Natural killer cell (primary cell): ENCODE measurements around the gene CNP. TPM values are rescaled to one million over a fixed set of nuclear protein-coding genes. Genes with fewer than 3 reads are reported as not detected.

Source experiments
- ATAC-seq, 3 donors: fragments of 150-1000 bp in 2 of 3; fragments of 200-7000 bp in 1 of 3; cut with Tn5 transposase; 1 replicate in 1 of 3; 2 replicates in 2 of 3; pipeline ENCODE4 v1.10.0; 2021; ENCODE audit warnings: mild to moderate bottlenecking in 2 of 3, moderate library complexity in 2 of 3
- DNase-seq, 2 donors: peaks; one replicate each; pipeline versions ENCODE4 v3.0.0 to v3.0.0-alpha.2; 2013 to 2021; ENCODE audit warnings: mixed read lengths in 1 of 2
- H3K27ac ChIP-seq: one replicate; pipeline ENCODE4 v1.5.1; 2013; ENCODE audit warnings: mild to moderate bottlenecking, low read length
- H3K27me3 ChIP-seq: one replicate; pipeline ENCODE4 v1.6.1; 2013; ENCODE audit warnings: low read length; ENCODE audit not compliant: control insufficient read depth, insufficient read depth
- H3K36me3 ChIP-seq: one replicate; pipeline ENCODE4 v1.6.1; 2013; ENCODE audit warnings: low read length; ENCODE audit not compliant: control insufficient read depth, insufficient read depth
- H3K4me1 ChIP-seq: one replicate; pipeline ENCODE4 v1.6.1; 2013; ENCODE audit warnings: low read length; ENCODE audit not compliant: control insufficient read depth, insufficient read depth
- H3K4me3 ChIP-seq: one replicate; pipeline ENCODE4 v1.5.1; 2013; ENCODE audit warnings: low read length
- H3K9me3 ChIP-seq: one replicate; pipeline ENCODE4 v1.6.1; 2013; ENCODE audit warnings: low read length; ENCODE audit not compliant: control insufficient read depth, insufficient read depth
- H3K27ac Mint-ChIP-seq, 2 donors: one replicate each; pipeline ENCODE4 v1.8.0; 2022; ENCODE audit warnings: mild to moderate bottlenecking in 2 of 2, mixed read lengths in 2 of 2, moderate library complexity in 1 of 2
- H3K27me3 Mint-ChIP-seq, 2 donors: one replicate each; pipeline ENCODE4 v1.8.0; 2022; ENCODE audit warnings: low read depth in 2 of 2, mixed read lengths in 2 of 2
- H3K36me3 Mint-ChIP-seq: one replicate; pipeline ENCODE4 v1.8.0; 2022; ENCODE audit warnings: mixed read lengths
- H3K4me1 Mint-ChIP-seq, 2 donors: one replicate each; pipeline ENCODE4 v1.8.0; 2022; ENCODE audit warnings: mixed read lengths in 2 of 2
- H3K4me3 Mint-ChIP-seq: one replicate; pipeline ENCODE4 v1.8.0; 2022; ENCODE audit warnings: mild to moderate bottlenecking, moderate library complexity, mixed read lengths
- H3K9me3 Mint-ChIP-seq, 2 donors: one replicate each; pipeline ENCODE4 v1.8.0; 2022; ENCODE audit warnings: mixed read lengths in 2 of 2
- WGBS: methylation state at CpG from one replicate; pipeline ENCODE4 v1.1.7; 2013; ENCODE audit warnings: missing lambda C conversion rate; ENCODE audit not compliant: insufficient coverage; 5-methylcytosine and 5-hydroxymethylcytosine counted together
- intact Hi-C: fragments of 100-400 bp; cut with micrococcal nuclease; formaldehyde crosslinking; loops from one replicate; pipeline ENCODE4 v1.14.2; 2022
- total RNA-seq, 4 donors: library from RNA; stranded (reverse); fragments of 120-200 nt in 1 of 4; gene quantifications; one replicate each; pipeline versions ENCODE4 v1.2.3 to v1.2.4, GENCODE V29; 2013 to 2022
- TF ChIP-seq, protein P1 (sequence below): fragments of 200-600 bp; IDR thresholded peaks from one replicate; pipeline ENCODE4 v1.8.0; 2022; ENCODE audit warnings: antibody characterized with exemption

The CNP gene
- total RNA-seq, 3 donors from 2014 or later (not counting 1 experiment from before 2014, with no cell fraction given): 32.4 to 44.8 (median 38.2) TPM

DNA sequence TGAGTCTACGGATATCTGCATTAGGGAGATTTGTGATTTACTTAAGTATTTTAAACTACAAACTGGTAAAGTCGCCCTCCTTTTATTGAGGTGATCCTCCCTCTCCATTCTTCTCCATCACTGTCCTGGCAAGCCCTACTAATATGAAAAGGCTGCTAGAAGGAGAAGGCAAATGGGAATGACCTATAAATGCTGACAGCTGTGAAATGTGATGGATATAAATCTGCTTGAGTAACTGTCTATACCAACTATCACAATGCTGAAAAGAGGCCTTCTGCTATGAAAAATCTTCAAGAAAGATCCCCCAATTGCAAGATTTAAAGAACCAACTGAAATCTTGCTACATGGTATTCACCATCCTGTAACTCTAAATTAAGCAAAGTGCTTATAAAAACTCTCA lies 35.1 kb downstream of the CNP start:
- Mint-ChIP-seq H3K27me3 (no peaks in the 10 kb centered on the region), H3K27ac (peak overlapping the region in 1 of 2 donors; percentile 41), H3K4me3 (no peak overlapping the region), H3K9me3 (no peaks in the 10 kb centered on the region), H3K36me3 (peaks cover 5% of the 10 kb centered on the region), H3K4me1 (peaks cover 35 to 36% of the 10 kb centered on the region in 2 donors)
- no peaks in the 10 kb centered on the region for H3K4me1 ChIP-seq
- no peaks in the 10 kb centered on the region for H3K27me3 ChIP-seq
- DNase-seq (no peak), ATAC-seq (no peak)
- TF ChIP-seq, protein P1, sequence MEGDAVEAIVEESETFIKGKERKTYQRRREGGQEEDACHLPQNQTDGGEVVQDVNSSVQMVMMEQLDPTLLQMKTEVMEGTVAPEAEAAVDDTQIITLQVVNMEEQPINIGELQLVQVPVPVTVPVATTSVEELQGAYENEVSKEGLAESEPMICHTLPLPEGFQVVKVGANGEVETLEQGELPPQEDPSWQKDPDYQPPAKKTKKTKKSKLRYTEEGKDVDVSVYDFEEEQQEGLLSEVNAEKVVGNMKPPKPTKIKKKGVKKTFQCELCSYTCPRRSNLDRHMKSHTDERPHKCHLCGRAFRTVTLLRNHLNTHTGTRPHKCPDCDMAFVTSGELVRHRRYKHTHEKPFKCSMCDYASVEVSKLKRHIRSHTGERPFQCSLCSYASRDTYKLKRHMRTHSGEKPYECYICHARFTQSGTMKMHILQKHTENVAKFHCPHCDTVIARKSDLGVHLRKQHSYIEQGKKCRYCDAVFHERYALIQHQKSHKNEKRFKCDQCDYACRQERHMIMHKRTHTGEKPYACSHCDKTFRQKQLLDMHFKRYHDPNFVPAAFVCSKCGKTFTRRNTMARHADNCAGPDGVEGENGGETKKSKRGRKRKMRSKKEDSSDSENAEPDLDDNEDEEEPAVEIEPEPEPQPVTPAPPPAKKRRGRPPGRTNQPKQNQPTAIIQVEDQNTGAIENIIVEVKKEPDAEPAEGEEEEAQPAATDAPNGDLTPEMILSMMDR: no peak
- H3K9me3 ChIP-seq: no peaks in the 10 kb centered on the region
- WGBS: no CpG with 5 or more reads among the region's 2 CpGs
- H3K4me3 ChIP-seq: no peak overlapping the region
- H3K36me3 ChIP-seq: peaks cover 49% of the 10 kb centered on the region
- no peak overlapping the region for H3K27ac ChIP-seq
- intact Hi-C loops: no loop called here

- no peak overlapping the region for H3K27ac ChIP-seq
- WGBS: 96% methylated on average over 4 of the region's 7 CpGs
- DNase-seq: no peak
These were observed 35.7 kb downstream of the CNP start for GRCh38 chr17:42002175-42002791.

DNA sequence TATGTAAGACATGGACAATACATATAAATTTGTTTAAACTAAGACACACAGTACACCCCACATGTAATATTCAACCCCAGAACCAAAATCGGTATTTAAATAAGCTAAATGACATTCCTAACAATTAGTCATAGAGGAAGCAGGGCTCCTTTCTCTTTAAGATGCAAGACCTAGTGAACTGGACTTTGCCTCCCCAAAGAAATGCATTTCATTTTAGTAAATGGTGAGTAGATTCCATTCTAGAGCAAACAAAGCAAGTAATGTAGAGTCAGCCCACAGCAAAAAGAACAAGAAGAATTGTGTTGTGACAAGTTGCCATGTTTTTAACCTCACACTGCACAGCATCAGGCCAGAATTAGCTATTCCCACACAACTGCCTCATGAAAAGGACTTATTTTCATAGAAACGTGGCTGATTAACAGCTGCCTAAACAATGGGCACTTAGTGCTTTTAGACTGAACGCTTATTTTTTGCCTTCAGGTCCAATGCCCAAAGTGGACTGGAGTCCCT lies 36.3 kb downstream of the CNP start:
- WGBS: 88% methylated on average over 2 of the region's 3 CpGs
- Mint-ChIP-seq H3K4me1 (peaks cover 40 to 41% of the 10 kb centered on the region in 2 donors), H3K27me3 (no peaks in the 10 kb centered on the region), H3K4me3 (no peak overlapping the region), H3K9me3 (no peaks in the 10 kb centered on the region), H3K36me3 (no peaks in the 10 kb centered on the region), H3K27ac (peak overlapping the region in 1 of 2 donors; percentile 41)
- ATAC-seq (no peak), DNase-seq (no peak)
- no peaks in the 10 kb centered on the region for H3K27me3 ChIP-seq
- intact Hi-C loops: no loop called here
- no peaks in the 10 kb centered on the region for H3K9me3 ChIP-seq
- TF ChIP-seq, protein P1: no peak
- no peak overlapping the region for H3K4me3 ChIP-seq
- no peak overlapping the region for H3K27ac ChIP-seq
- H3K36me3 ChIP-seq: peaks cover 38% of the 10 kb centered on the region
- no peaks in the 10 kb centered on the region for H3K4me1 ChIP-seq

More at GRCh38 chr17:42002175-42002791, 35.7 kb downstream of the CNP start:
- no peaks in the 10 kb centered on the region for H3K27me3 Mint-ChIP-seq
- Histone ChIP-seq H3K36me3 (peaks cover 43% of the 10 kb centered on the region), H3K4me3 (no peak overlapping the region), H3K4me1 (no peaks in the 10 kb centered on the region), H3K27me3 (no peaks in the 10 kb centered on the region), H3K9me3 (no peaks in the 10 kb centered on the region)
- ATAC-seq: peak in 1 of 3 donors; percentile 14
- H3K4me3 Mint-ChIP-seq: no peak overlapping the region
- intact Hi-C loops: no loop called here
- H3K9me3 Mint-ChIP-seq: no peaks in the 10 kb centered on the region
- no peaks in the 10 kb centered on the region for H3K36me3 Mint-ChIP-seq
- peak overlapping the region in 1 of 2 donors; percentile 41 for H3K27ac Mint-ChIP-seq
- H3K4me1 Mint-ChIP-seq: peaks cover 39 to 40% of the 10 kb centered on the region in 2 donors
- TF ChIP-seq, protein P1: no peak

DNA sequence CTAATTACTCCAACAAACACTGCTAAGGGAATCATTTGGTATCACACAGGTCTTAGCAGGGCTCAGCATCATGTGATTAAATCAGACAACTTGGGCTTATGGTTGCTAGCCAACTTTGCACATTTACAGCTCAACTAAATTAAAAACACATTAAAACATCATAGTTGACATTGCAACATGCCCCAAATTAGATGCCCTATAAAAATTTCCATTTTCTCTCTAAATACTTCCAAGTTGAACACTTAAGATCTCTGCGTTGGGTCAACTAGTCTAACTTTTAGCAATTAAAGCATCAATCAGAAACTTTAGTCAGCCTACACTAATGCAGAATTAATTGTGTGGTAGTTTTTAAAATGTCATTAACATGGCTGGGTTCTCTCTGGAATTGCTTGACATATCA lies 38.6 kb downstream of the CNP start:
- TF ChIP-seq, protein P1: no peak
- Histone ChIP-seq H3K36me3 (peaks cover 35% of the 10 kb centered on the region), H3K4me3 (no peak overlapping the region), H3K4me1 (peaks cover 6% of the 10 kb centered on the region), H3K27ac (no peak overlapping the region), H3K27me3 (no peaks in the 10 kb centered on the region), H3K9me3 (no peaks in the 10 kb centered on the region)
- H3K4me1 Mint-ChIP-seq: peaks cover 53 to 54% of the 10 kb centered on the region in 2 donors
- peak overlapping the region; percentile 11 to 12 for H3K27ac Mint-ChIP-seq
- intact Hi-C loops: no loop called here
- WGBS: 88% methylated on average over 1 of the region's 1 CpG
- H3K36me3 Mint-ChIP-seq: no peaks in the 10 kb centered on the region
- ATAC-seq (no peak), DNase-seq (no peak)
- H3K4me3 Mint-ChIP-seq: no peak overlapping the region
- H3K9me3 Mint-ChIP-seq: no peaks in the 10 kb centered on the region
- no peaks in the 10 kb centered on the region for H3K27me3 Mint-ChIP-seq
